Left colon (tissue), 2 donors: ENCODE measurements around the gene ARL15. TPM values are rescaled to one million over a fixed set of nuclear protein-coding genes. Genes with fewer than 3 reads are reported as not detected.

Experiments
- ATAC-seq: fragments of 200-7000 bp; cut with Tn5 transposase; one replicate; pipeline ENCODE4 v1.9.1; 2020; ENCODE audit warnings: mild to moderate bottlenecking, moderate library complexity
- DNase-seq, 2 donors: peaks; one replicate each; pipeline ENCODE4 v3.0.0-alpha.2; 2020
- intact Hi-C, 2 donors: fragments of 100-400 bp; cut with DNase I in 1 of 2; cut with micrococcal nuclease in 1 of 2; formaldehyde crosslinking; loops; one replicate each; pipeline versions ENCODE4 v1.11.2 to v1.14.0; 2022; cut with DNase I, micrococcal nuclease
- total RNA-seq, 2 donors: library from RNA; stranded (reverse); fragmentation: NEBNext Ultra II Directional; extraction: Animal tissue kit (Norgen Biotek cat#: 25700); gene quantifications; one replicate each; pipeline ENCODE4 v1.2.1, GENCODE V29; 2021
- donor health status: DM: no; HTN: no; CAD: no.
- donor health status: DM: yes; HTN: yes; CAD: no.

Gene ARL15
- total RNA-seq, 2 donors from 2014 or later = 25.2 to 27.2 TPM

GRCh38 chr5:54317511-54318260 is 7.3 kb upstream of the ARL15 start:
- intact Hi-C loops = no loop called here
- ATAC-seq = no peak
- no peak for DNase-seq

GRCh38 chr5:54315736-54316528 is 5.6 kb upstream of the ARL15 start:
- DNase-seq = no peak
- ATAC-seq = peak; percentile 24
- intact Hi-C loops = no loop called here

- DNase-seq (no peak), ATAC-seq (no peak)
- intact Hi-C loops = no loop called here
These were observed 3.2 kb upstream of the ARL15 start for GRCh38 chr5:54313311-54314270.

GRCh38 chr5:54312499-54312898 is 2.1 kb upstream of the ARL15 start:
- no peak for ATAC-seq
- intact Hi-C loops = no loop called here
- DNase-seq = no peak

GRCh38 chr5:54311176-54311677 is 854 bp upstream of the ARL15 start:
- intact Hi-C loops = no loop called here
- ATAC-seq = no peak
- no peak for DNase-seq

GRCh38 chr5:54309691-54310432 is 511 bp downstream of the ARL15 start:
- peak; percentile 51 for ATAC-seq
- peak; percentile 53 to 60 for DNase-seq
- intact Hi-C loops = no loop called here

GRCh38 chr5:54309276-54309675 is 1.1 kb downstream of the ARL15 start:
- no peak for ATAC-seq
- intact Hi-C loops = no loop called here
- peak in 1 of 2 donors; percentile 26 for DNase-seq

- DNase-seq = no peak
- intact Hi-C loops = no loop called here
- no peak for ATAC-seq
These were observed 2.8 kb downstream of the ARL15 start for GRCh38 chr5:54307583-54307982.

GRCh38 chr5:54306893-54307292 is 3.5 kb downstream of the ARL15 start:
- DNase-seq (no peak), ATAC-seq (no peak)
- intact Hi-C loops = no loop called here

GRCh38 chr5:54305737-54306136 is 4.6 kb downstream of the ARL15 start:
- no peak for DNase-seq
- intact Hi-C loops = no loop called here
- no peak for ATAC-seq

GRCh38 chr5:54304040-54304439 is 6.3 kb downstream of the ARL15 start:
- intact Hi-C loops = no loop called here
- DNase-seq = no peak
- no peak for ATAC-seq

GRCh38 chr5:54302267-54302687 is 8.1 kb downstream of the ARL15 start:
- DNase-seq (no peak), ATAC-seq (no peak)
- intact Hi-C loops = no loop called here

- intact Hi-C loops = no loop called here
- ATAC-seq (no peak), DNase-seq (no peak)
These were observed 8.5 kb downstream of the ARL15 start for GRCh38 chr5:54301849-54302248.

GRCh38 chr5:54301220-54301619 is 9.2 kb downstream of the ARL15 start:
- DNase-seq = no peak
- intact Hi-C loops = no loop called here
- no peak for ATAC-seq

- no peak for DNase-seq
- ATAC-seq = no peak
- intact Hi-C loops = no loop called here
These were observed 11.4 kb downstream of the ARL15 start for GRCh38 chr5:54298947-54299346.

GRCh38 chr5:54296386-54296785 is 14.0 kb downstream of the ARL15 start:
- DNase-seq (peak; percentile 62 to 73), ATAC-seq (peak; percentile 95)
- intact Hi-C loops = no loop called here

GRCh38 chr5:54295651-54296276 is 14.6 kb downstream of the ARL15 start:
- intact Hi-C loops = no loop called here
- peak; percentile 53 for ATAC-seq
- DNase-seq = no peak

- ATAC-seq (no peak), DNase-seq (no peak)
- intact Hi-C loops = no loop called here
These were observed 16.2 kb downstream of the ARL15 start for GRCh38 chr5:54294097-54294667.
